Mesendoderm (in vitro differentiated cells): ENCODE data around the gene SPINT2.

Source experiments
- DNase-seq: peaks from one replicate; pipeline ENCODE4 v3.0.0; 2013
- H2AK5ac ChIP-seq: 2 replicates; pipeline ENCODE4 v1.6.1; 2013; ENCODE audit warnings: low read length, inconsistent platforms
- H2BK120ac ChIP-seq: 2 replicates; pipeline ENCODE4 v1.6.1; 2013; ENCODE audit warnings: low read depth, mild to moderate bottlenecking, low read length, moderate library complexity, mixed read lengths
- H2BK15ac ChIP-seq: replicated peaks from 2 replicates; pipeline ENCODE4 v1.6.1; 2013; ENCODE audit warnings: low read depth, mild to moderate bottlenecking, moderate library complexity
- H2BK5ac ChIP-seq: 2 replicates; pipeline ENCODE4 v1.6.1; 2013; ENCODE audit warnings: low read length, inconsistent platforms
- H3K18ac ChIP-seq: 2 replicates; pipeline ENCODE4 v1.6.1; 2013; ENCODE audit warnings: mild to moderate bottlenecking, low read length, mixed read lengths
- H3K23ac ChIP-seq: one replicate; pipeline ENCODE4 v1.6.1; 2013; ENCODE audit warnings: low read length
- H3K27ac ChIP-seq: 2 replicates; pipeline ENCODE4 v1.5.1; 2013; ENCODE audit warnings: low read depth, mild to moderate bottlenecking, inconsistent platforms, low read length, moderate library complexity
- H3K27me3 ChIP-seq: 2 replicates; pipeline ENCODE4 v1.6.1; 2013; ENCODE audit warnings: low read length, control low read depth, mild to moderate bottlenecking, inconsistent platforms; ENCODE audit not compliant: insufficient read depth, poor library complexity
- H3K36me3 ChIP-seq: 2 replicates; pipeline ENCODE4 v1.6.1; 2013; ENCODE audit warnings: low read length, inconsistent platforms; ENCODE audit not compliant: control insufficient read depth, insufficient read depth
- H3K4ac ChIP-seq: one replicate; pipeline ENCODE4 v1.6.1; 2013; ENCODE audit warnings: low read depth, mild to moderate bottlenecking, low read length, moderate library complexity
- H3K4me1 ChIP-seq: 2 replicates; pipeline ENCODE4 v1.6.1; 2013; ENCODE audit warnings: low read depth, low read length, inconsistent platforms; ENCODE audit not compliant: control insufficient read depth
- H3K4me2 ChIP-seq: 2 replicates; pipeline ENCODE4 v1.6.1; 2013; ENCODE audit warnings: low read length
- H3K4me3 ChIP-seq: 2 replicates; pipeline ENCODE4 v1.5.1; 2013; ENCODE audit warnings: mild to moderate bottlenecking, low read length
- H3K56ac ChIP-seq: one replicate; pipeline ENCODE4 v1.6.1; 2013; ENCODE audit warnings: low read length
- H3K79me1 ChIP-seq: 2 replicates; pipeline ENCODE4 v1.6.1; 2013; ENCODE audit warnings: low read length, inconsistent platforms
- H3K79me2 ChIP-seq: 2 replicates; pipeline ENCODE4 v1.6.1; 2013; ENCODE audit warnings: mild to moderate bottlenecking, low read length; ENCODE audit not compliant: control insufficient read depth, insufficient read depth
- H3K9ac ChIP-seq: 2 replicates; pipeline ENCODE4 v1.6.1; 2013; ENCODE audit warnings: low read length, inconsistent platforms
- H4K5ac ChIP-seq: one replicate; pipeline ENCODE4 v1.6.1; 2013; ENCODE audit warnings: low read length
- H4K8ac ChIP-seq: one replicate; pipeline ENCODE4 v1.6.1; 2013; ENCODE audit warnings: low read depth, mild to moderate bottlenecking, control low read depth, low read length, moderate library complexity
- WGBS: extraction: QIAGEN DNeasy Blood & Tissue Kit; methylation state at CpG from one replicate; pipeline ENCODE4 v1.1.7; 2013; ENCODE audit warnings: low lambda C conversion rate, missing lambda C conversion rate; ENCODE audit not compliant: insufficient coverage; ENCODE audit errors: extremely low coverage; 5-methylcytosine and 5-hydroxymethylcytosine counted together

The SPINT2 gene

GRCh38 chr19:38274739-38275138, 10.4 kb downstream of the SPINT2 start:
- no peak overlapping the region for H3K4me3 ChIP-seq

GRCh38 chr19:38276942-38277517, 12.7 kb downstream of the SPINT2 start:
- no peak overlapping the region for H2BK15ac ChIP-seq
- peaks cover 14% of the 10 kb centered on the region for H3K79me1 ChIP-seq
- H2BK5ac ChIP-seq, result no peak overlapping the region
- H2BK120ac ChIP-seq, result no peak overlapping the region
- no CpG with 5 or more reads among the region's 7 CpGs for WGBS
- peaks cover 51% of the 10 kb centered on the region for H3K79me2 ChIP-seq
- no peak overlapping the region for H3K4me3 ChIP-seq
- H3K18ac ChIP-seq, result no peak overlapping the region
- no peaks in the 10 kb centered on the region for H3K27me3 ChIP-seq
- no peak overlapping the region for H3K4ac ChIP-seq
- no peak overlapping the region for H2AK5ac ChIP-seq
- no peak for DNase-seq
- H4K5ac ChIP-seq, result no peak overlapping the region
- no peak overlapping the region for H3K23ac ChIP-seq
- no peak overlapping the region for H3K27ac ChIP-seq
- H3K4me1 ChIP-seq, result no peaks in the 10 kb centered on the region
- no peak overlapping the region for H3K9ac ChIP-seq
- no peak overlapping the region for H3K4me2 ChIP-seq
- no peak overlapping the region for H3K56ac ChIP-seq
- peaks cover 2% of the 10 kb centered on the region for H3K36me3 ChIP-seq
- H4K8ac ChIP-seq, result no peak overlapping the region

More at GRCh38 chr19:38274739-38275138, 10.4 kb downstream of the SPINT2 start:
- Histone ChIP-seq H2BK5ac (no peak overlapping the region), H4K5ac (no peak overlapping the region), H3K79me1 (peaks cover 4% of the 10 kb centered on the region), H3K4ac (no peak overlapping the region), H3K23ac (peak overlapping the region; percentile 45), H3K4me2 (no peak overlapping the region), H3K36me3 (no peaks in the 10 kb centered on the region), H3K27ac (no peak overlapping the region), H2BK120ac (no peak overlapping the region), H3K56ac (no peak overlapping the region), H2BK15ac (no peak overlapping the region), H3K18ac (no peak overlapping the region), H4K8ac (no peak overlapping the region), H3K79me2 (peaks cover 50% of the 10 kb centered on the region), H3K9ac (no peak overlapping the region), H2AK5ac (no peak overlapping the region), H3K4me1 (peaks cover 7% of the 10 kb centered on the region), H3K27me3 (no peaks in the 10 kb centered on the region)
- no peak for DNase-seq
- WGBS, result no CpG with 5 or more reads among the region's 9 CpGs

- WGBS, result no CpG with 5 or more reads among the region's 5 CpGs
- H3K27ac ChIP-seq, result no peak overlapping the region
- H2BK120ac ChIP-seq, result no peak overlapping the region
- H2BK15ac ChIP-seq, result no peak overlapping the region
- H3K9ac ChIP-seq, result no peak overlapping the region
- no peak overlapping the region for H3K18ac ChIP-seq
- DNase-seq, result peak; percentile 37
- no peak overlapping the region for H3K23ac ChIP-seq
- H2AK5ac ChIP-seq, result no peak overlapping the region
- no peak overlapping the region for H4K5ac ChIP-seq
- H3K4me1 ChIP-seq, result no peaks in the 10 kb centered on the region
- peaks cover 17% of the 10 kb centered on the region for H3K79me1 ChIP-seq
- H3K4me3 ChIP-seq, result no peak overlapping the region
- H3K56ac ChIP-seq, result no peak overlapping the region
- no peak overlapping the region for H2BK5ac ChIP-seq
- H4K8ac ChIP-seq, result no peak overlapping the region
- no peaks in the 10 kb centered on the region for H3K27me3 ChIP-seq
- peaks cover 51% of the 10 kb centered on the region for H3K79me2 ChIP-seq
- no peak overlapping the region for H3K4me2 ChIP-seq
- H3K4ac ChIP-seq, result no peak overlapping the region
- H3K36me3 ChIP-seq, result peaks cover 2% of the 10 kb centered on the region
Measured at GRCh38 chr19:38277549-38277948, 13.2 kb downstream of the SPINT2 start.

GRCh38 chr19:38277969-38278680, 13.8 kb downstream of the SPINT2 start:
- H3K9ac ChIP-seq, result no peak overlapping the region
- H4K5ac ChIP-seq, result no peak overlapping the region
- H2BK5ac ChIP-seq, result no peak overlapping the region
- no CpG with 5 or more reads among the region's 9 CpGs for WGBS
- H2AK5ac ChIP-seq, result no peak overlapping the region
- no peak overlapping the region for H2BK120ac ChIP-seq
- H3K4me1 ChIP-seq, result no peaks in the 10 kb centered on the region
- no peak overlapping the region for H3K23ac ChIP-seq
- no peak overlapping the region for H3K56ac ChIP-seq
- no peak overlapping the region for H3K4me3 ChIP-seq
- peak; percentile 63 for DNase-seq
- H3K36me3 ChIP-seq, result peaks cover 2% of the 10 kb centered on the region
- H3K27me3 ChIP-seq, result no peaks in the 10 kb centered on the region
- H3K79me2 ChIP-seq, result peaks cover 52% of the 10 kb centered on the region
- H2BK15ac ChIP-seq, result no peak overlapping the region
- H3K27ac ChIP-seq, result no peak overlapping the region
- no peak overlapping the region for H3K4ac ChIP-seq
- peaks cover 19% of the 10 kb centered on the region for H3K79me1 ChIP-seq
- no peak overlapping the region for H4K8ac ChIP-seq
- no peak overlapping the region for H3K4me2 ChIP-seq
- H3K18ac ChIP-seq, result no peak overlapping the region

DNA sequence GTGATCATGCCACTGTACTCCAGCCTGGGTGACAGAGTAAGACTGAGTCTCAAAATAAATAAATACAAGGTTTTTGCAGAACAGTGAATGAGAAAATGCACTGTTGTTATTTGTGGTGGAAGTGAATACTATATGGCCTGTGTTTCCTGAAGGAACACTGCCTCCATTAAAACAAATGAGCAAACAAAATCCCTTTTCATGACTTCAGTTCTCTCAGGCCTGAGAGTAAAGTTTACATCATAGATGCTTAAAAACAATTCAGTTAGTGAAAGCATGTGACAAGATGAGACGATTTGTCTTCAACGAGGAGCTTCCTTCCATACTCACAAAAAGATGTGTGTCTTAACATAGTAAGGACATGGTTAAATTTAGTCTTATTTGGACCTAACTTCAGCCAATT, 14.4 kb downstream of the SPINT2 start:
- no CpG with 5 or more reads among the region's 2 CpGs for WGBS
- no peak overlapping the region for H3K23ac ChIP-seq
- no peak for DNase-seq
- H2BK120ac ChIP-seq, result no peak overlapping the region
- no peak overlapping the region for H3K4me3 ChIP-seq
- H2AK5ac ChIP-seq, result no peak overlapping the region
- no peak overlapping the region for H4K5ac ChIP-seq
- H3K56ac ChIP-seq, result no peak overlapping the region
- H3K4me1 ChIP-seq, result no peaks in the 10 kb centered on the region
- H3K27ac ChIP-seq, result no peak overlapping the region
- no peak overlapping the region for H2BK5ac ChIP-seq
- H3K4me2 ChIP-seq, result no peak overlapping the region
- H4K8ac ChIP-seq, result no peak overlapping the region
- peaks cover 2% of the 10 kb centered on the region for H3K36me3 ChIP-seq
- H3K18ac ChIP-seq, result no peak overlapping the region
- no peak overlapping the region for H3K4ac ChIP-seq
- H3K79me1 ChIP-seq, result peaks cover 21% of the 10 kb centered on the region
- H3K79me2 ChIP-seq, result peaks cover 47% of the 10 kb centered on the region
- H3K9ac ChIP-seq, result no peak overlapping the region
- no peak overlapping the region for H2BK15ac ChIP-seq
- H3K27me3 ChIP-seq, result no peaks in the 10 kb centered on the region
